WERI-Rb-1 (cell line): ENCODE results near the gene RNF5.

ENCODE experiments used
- DNase-seq: peaks from one replicate; pipeline ENCODE4 v3.0.0-alpha.2; 2020
- H3K27ac ChIP-seq: fragments of 250-450 bp; sonication (Bioruptor Pico); 2 replicates; pipeline ENCODE4 v1.5.1; 2020; ENCODE audit warnings: mild to moderate bottlenecking, moderate library complexity
- H3K27me3 ChIP-seq: fragments of 250-450 bp; sonication (Bioruptor Pico); 2 replicates; pipeline ENCODE4 v1.5.1; 2021; ENCODE audit warnings: mild to moderate bottlenecking, low read depth, moderate library complexity; ENCODE audit not compliant: insufficient read depth, severe bottlenecking
- H3K36me3 ChIP-seq: fragments of 250-450 bp; sonication (Bioruptor Pico); 2 replicates; pipeline ENCODE4 v1.5.1; 2020; ENCODE audit warnings: mild to moderate bottlenecking, moderate library complexity
- H3K4me3 ChIP-seq: 2 replicates; pipeline ENCODE4 v1.5.1; 2011; ENCODE audit warnings: low read depth, mild to moderate bottlenecking, control low read depth, low read length
- H3K9me3 ChIP-seq: fragments of 250-450 bp; sonication (Bioruptor Pico); 2 replicates; pipeline ENCODE4 v1.5.1; 2021; ENCODE audit warnings: mild to moderate bottlenecking, moderate library complexity; ENCODE audit not compliant: severe bottlenecking
- TF ChIP-seq, protein P1 (sequence below): IDR thresholded peaks from 2 replicates; pipeline ENCODE4 v1.5.1; 2011; ENCODE audit warnings: low read depth, mild to moderate bottlenecking, control low read depth, inconsistent platforms, low read length

RNF5 gene

DNA sequence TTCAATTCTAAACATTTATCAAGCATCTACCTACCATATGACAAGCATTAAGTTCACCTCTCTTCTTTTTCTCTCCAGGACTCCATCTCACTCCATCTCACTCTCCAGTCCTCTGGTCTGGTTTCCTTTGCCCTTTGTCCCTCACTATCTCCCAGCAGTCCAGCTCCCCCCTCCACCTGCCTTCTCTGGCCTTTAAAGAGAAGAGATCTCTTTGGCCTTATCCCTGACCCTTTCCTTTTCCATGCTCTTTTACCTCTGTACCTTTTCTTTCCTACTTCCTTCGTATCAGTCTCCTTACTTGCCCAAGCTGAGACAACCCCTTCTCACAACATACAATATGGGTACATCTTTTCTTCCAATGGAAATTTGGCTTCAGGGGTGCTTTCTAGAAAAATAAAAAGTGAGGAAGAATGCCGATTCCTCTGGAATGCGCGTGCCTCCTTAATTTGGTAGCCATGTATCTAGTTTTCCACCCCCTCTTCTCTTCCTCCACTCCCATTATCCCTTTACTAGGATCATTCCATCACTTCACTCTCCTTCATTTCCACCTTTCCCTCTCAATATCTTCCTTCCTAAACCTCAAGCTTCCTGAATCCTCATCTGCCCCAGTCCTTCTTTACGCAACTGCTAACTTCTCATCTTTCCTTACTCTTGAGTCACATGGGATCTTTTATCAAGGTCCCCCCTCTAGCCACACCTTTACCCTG is 1.6 kb upstream of the RNF5 start:
- Histone ChIP-seq H3K27ac (peak overlapping the region; percentile 96), H3K36me3 (peaks cover 20% of the 10 kb centered on the region), H3K4me3 (peak overlapping the region; percentile 85), H3K27me3 (no peaks in the 10 kb centered on the region), H3K9me3 (no peaks in the 10 kb centered on the region)
- no peak for DNase-seq
- TF ChIP-seq, protein P1, sequence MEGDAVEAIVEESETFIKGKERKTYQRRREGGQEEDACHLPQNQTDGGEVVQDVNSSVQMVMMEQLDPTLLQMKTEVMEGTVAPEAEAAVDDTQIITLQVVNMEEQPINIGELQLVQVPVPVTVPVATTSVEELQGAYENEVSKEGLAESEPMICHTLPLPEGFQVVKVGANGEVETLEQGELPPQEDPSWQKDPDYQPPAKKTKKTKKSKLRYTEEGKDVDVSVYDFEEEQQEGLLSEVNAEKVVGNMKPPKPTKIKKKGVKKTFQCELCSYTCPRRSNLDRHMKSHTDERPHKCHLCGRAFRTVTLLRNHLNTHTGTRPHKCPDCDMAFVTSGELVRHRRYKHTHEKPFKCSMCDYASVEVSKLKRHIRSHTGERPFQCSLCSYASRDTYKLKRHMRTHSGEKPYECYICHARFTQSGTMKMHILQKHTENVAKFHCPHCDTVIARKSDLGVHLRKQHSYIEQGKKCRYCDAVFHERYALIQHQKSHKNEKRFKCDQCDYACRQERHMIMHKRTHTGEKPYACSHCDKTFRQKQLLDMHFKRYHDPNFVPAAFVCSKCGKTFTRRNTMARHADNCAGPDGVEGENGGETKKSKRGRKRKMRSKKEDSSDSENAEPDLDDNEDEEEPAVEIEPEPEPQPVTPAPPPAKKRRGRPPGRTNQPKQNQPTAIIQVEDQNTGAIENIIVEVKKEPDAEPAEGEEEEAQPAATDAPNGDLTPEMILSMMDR: no peak

DNA sequence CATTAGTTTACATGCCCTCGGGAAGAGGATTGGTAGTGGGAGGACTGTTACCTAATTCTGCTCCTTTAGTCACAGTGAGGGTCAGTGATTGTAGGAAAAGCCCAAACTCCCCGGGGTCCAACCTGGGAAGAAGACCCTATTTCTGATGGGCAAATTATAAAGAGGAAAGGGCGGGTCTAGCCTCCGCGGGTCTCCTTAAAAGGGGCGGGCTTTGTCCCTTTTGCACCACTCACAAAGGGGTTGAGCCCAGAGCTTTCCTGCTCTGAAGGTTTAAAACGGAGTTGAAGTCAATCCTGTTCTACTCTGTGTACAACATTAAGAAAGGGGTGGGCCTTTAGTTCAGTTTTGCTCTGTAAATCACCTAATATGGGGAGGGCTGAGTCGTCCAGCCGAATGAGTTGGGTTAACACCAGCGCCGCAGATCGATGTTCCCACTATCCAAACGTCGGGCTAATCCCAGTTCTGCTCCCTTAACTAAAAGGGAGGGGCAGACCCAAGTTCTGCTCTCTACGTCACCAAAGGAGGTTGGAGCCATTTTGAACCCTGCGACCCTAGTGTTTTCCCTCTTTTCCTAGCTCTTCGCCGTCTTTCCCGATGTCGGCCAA is 920 bp upstream of the RNF5 start:
- TF ChIP-seq, protein P1: no peak
- peak overlapping the region; percentile 96 for H3K27ac ChIP-seq
- peak overlapping the region; percentile 85 for H3K4me3 ChIP-seq
- no peaks in the 10 kb centered on the region for H3K27me3 ChIP-seq
- H3K36me3 ChIP-seq: peaks cover 27% of the 10 kb centered on the region
- peak; percentile 82 for DNase-seq
- no peaks in the 10 kb centered on the region for H3K9me3 ChIP-seq

DNA sequence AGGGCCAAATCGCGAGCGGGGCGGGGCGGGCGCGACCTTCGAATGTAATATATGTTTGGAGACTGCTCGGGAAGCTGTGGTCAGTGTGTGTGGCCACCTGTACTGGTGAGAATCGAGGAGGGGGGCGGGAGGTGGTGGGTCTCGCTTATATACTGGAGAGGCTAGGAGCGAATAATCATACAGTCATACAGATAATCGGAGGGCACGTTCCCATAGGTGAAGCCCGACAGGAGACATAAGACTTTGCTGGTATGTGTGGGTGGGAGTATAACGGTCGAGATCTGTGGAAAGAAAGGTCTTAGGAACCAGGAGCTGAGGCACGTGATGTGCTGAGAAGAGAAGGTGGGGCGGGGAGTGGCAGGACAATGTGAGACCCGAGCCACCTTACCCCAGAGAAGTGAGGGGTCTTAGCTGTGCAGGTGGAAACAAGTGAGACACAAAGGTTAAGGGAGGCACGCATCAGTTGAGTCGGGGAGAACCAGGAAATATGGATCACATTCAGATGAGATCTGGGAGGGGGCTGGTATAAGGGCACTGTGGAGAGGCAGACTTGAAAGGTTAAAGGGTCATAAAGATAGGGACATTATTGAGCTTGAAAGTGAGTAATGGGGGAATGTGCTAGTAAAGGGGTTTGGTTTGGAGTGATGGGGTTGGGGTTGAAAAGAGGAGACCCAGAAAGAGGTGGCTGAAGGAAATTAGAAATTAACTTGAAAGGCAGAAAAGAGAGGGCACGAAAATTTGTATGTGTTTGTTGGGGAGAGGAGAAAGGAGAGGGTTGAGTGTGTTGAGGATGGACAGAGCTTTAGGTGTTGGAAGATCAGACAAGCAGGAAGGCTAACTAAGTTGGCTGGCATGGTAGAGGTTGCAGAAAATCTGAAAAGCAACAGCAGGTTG is 589 bp downstream of the RNF5 start:
- TF ChIP-seq, protein P1: no peak
- no peak for DNase-seq
- H3K9me3 ChIP-seq: no peaks in the 10 kb centered on the region
- H3K27ac ChIP-seq: peak overlapping the region; percentile 96
- H3K27me3 ChIP-seq: no peaks in the 10 kb centered on the region
- peak overlapping the region; percentile 85 for H3K4me3 ChIP-seq
- peaks cover 42% of the 10 kb centered on the region for H3K36me3 ChIP-seq

DNA sequence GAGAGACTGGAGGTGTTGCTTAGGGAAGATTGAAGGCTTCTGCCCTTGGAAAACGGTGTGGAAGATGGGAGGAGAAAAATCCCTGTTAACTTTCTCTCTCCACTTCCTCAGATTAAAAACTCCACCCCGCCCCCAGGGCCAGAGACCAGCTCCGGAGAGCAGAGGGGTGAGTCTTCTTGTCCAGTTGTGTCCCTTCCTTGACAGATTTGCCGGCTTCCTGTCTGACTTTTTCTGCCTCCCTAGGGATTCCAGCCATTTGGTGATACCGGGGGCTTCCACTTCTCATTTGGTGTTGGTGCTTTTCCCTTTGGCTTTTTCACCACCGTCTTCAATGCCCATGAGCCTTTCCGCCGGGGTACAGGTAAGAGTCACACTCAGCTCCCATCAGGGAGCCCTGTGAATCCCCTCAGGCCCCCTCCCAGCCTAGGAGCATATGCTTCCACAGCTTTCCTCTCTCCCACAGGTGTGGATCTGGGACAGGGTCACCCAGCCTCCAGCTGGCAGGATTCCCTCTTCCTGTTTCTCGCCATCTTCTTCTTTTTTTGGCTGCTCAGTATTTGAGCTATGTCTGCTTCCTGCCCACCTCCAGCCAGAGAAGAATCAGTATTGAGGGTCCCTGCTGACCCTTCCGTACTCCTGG is 1.7 kb downstream of the RNF5 start:
- DNase-seq: no peak
- Histone ChIP-seq H3K4me3 (no peak overlapping the region), H3K36me3 (peaks cover 48% of the 10 kb centered on the region), H3K9me3 (no peaks in the 10 kb centered on the region), H3K27me3 (no peaks in the 10 kb centered on the region), H3K27ac (no peak overlapping the region)
- TF ChIP-seq, protein P1: no peak

DNA sequence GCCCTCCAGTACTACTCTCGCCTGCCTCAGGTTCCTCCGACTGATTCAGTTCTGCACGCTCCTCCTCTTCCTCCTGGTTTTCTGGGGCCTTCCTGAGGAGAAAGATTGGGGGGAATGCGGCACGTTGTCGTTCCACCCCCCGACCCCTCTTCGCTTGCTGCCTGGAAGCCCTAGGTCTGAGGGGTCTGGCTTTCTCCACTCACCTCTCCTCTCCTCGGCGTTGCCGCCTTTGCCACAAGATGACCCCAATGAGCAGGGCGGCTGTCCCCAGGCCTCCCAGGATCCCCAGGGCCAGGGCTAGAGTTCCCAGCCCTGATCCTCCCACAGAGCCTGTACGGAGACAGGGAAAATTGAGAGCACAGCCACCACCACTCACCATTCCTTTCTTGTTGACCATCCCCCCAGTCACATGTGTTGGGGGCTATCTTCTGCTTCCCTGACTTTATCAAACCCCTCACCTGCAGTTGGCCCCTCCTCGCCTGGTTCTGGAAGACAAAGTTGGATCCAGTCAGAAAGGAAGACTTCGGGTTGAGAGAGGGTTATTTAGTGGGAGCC is 3.0 kb downstream of the RNF5 start:
- Histone ChIP-seq H3K9me3 (no peaks in the 10 kb centered on the region), H3K27me3 (no peaks in the 10 kb centered on the region), H3K4me3 (no peak overlapping the region), H3K27ac (no peak overlapping the region), H3K36me3 (peaks cover 52% of the 10 kb centered on the region)
- no peak for DNase-seq
- TF ChIP-seq, protein P1: no peak
